Renal pelvis (tissue), 4 donors: ENCODE data around the gene NINJ2. TPM values are rescaled to one million over a fixed set of nuclear protein-coding genes. Genes with fewer than 3 reads are reported as not detected.
"Not testable (repeated sequence)": the region's sequence is repeated elsewhere in the genome, so short reads cannot be mapped to it uniquely, and the experiment has no call there.

ENCODE experiments used
- DNase-seq: peaks from one replicate; pipeline ENCODE4 v3.0.0-alpha.2; 2013
- polyA plus RNA-seq, 3 donors: library from polyadenylated mRNA; unstranded; fragments of 120-200 nt; gene quantifications; one replicate each; pipeline ENCODE4 v1.2.1, GENCODE V29; 2013; ENCODE audit not compliant: insufficient read length in 3 of 3

NINJ2 gene
- polyA plus RNA-seq, 3 donors = 0.88 to 2.3 (median 1.5) TPM

GRCh38 chr12:587132-588023, 75.9 kb downstream of the NINJ2 start:
- no peak for DNase-seq

GRCh38 chr12:586318-587071, 76.8 kb downstream of the NINJ2 start:
- no peak for DNase-seq

- no peak for DNase-seq
These were observed 77.9 kb downstream of the NINJ2 start for GRCh38 chr12:585062-586061.

GRCh38 chr12:583251-583869, 79.9 kb downstream of the NINJ2 start:
- DNase-seq = no peak

GRCh38 chr12:581746-582145, 81.5 kb downstream of the NINJ2 start:
- DNase-seq = no peak

GRCh38 chr12:581321-581720, 81.9 kb downstream of the NINJ2 start:
- DNase-seq = no peak

- DNase-seq = no peak
These were observed 82.4 kb downstream of the NINJ2 start for GRCh38 chr12:580813-581212.

- DNase-seq = no peak
These were observed 83.7 kb downstream of the NINJ2 start for GRCh38 chr12:579420-580110.

GRCh38 chr12:578748-579419, 84.4 kb downstream of the NINJ2 start:
- no peak for DNase-seq

- not testable (repeated sequence) for DNase-seq
These were observed 85.1 kb downstream of the NINJ2 start for GRCh38 chr12:577994-578747.

GRCh38 chr12:576615-577110, 86.6 kb downstream of the NINJ2 start:
- DNase-seq = no peak

- DNase-seq = peak; percentile 69
These were observed 87.2 kb downstream of the NINJ2 start for GRCh38 chr12:575948-576614.

GRCh38 chr12:575129-575502, 88.1 kb downstream of the NINJ2 start:
- DNase-seq = no peak

- no peak for DNase-seq
These were observed 88.6 kb downstream of the NINJ2 start for GRCh38 chr12:574475-575128.

- DNase-seq = no peak
These were observed 90.0 kb downstream of the NINJ2 start for GRCh38 chr12:573232-573631.

GRCh38 chr12:572532-572899, 90.7 kb downstream of the NINJ2 start:
- DNase-seq = no peak

GRCh38 chr12:571795-572531, 91.3 kb downstream of the NINJ2 start:
- no peak for DNase-seq
